NB4 (cell line): ENCODE data around the gene UBE2I.

Experiments used
- MAX ChIP-seq: IDR thresholded peaks from 2 replicates; pipeline ENCODE4 v1.6.1; 2011; ENCODE audit warnings: low read depth, low read length
- MYC ChIP-seq: IDR thresholded peaks from 2 replicates; pipeline ENCODE4 v1.6.1; 2011; ENCODE audit warnings: low read depth, low read length
- POLR2A ChIP-seq: IDR thresholded peaks from 2 replicates; pipeline ENCODE4 v1.6.1; 2011; ENCODE audit warnings: mild to moderate bottlenecking; ENCODE audit not compliant: insufficient read length; ENCODE audit errors: extremely low read depth
- TF ChIP-seq, protein P1 (sequence below): IDR thresholded peaks from one replicate; pipeline ENCODE4 v1.5.1; 2012; ENCODE audit warnings: low read depth, low read length

DNA sequence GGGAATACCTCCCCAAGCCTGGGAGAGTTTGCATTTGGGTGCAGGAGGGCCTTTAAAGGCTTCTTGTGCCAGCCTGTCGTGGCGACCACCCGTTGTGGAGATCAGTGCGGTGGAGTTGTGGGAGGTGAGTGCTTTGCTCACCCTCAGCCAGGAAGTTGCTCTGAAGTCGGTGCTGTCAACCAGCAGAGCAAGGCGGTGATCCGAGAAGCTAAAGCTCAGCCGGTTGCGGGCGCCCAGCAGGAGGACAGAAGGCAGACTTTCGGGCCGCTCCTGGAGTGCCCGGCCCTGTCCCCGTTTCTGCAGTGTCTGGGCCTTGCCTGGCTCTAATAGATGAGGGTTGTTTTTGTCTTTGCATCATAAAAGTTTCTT is 1.4 kb downstream of the UBE2I start:
- no peak for TF ChIP-seq POLR2A
- TF ChIP-seq, protein P1, sequence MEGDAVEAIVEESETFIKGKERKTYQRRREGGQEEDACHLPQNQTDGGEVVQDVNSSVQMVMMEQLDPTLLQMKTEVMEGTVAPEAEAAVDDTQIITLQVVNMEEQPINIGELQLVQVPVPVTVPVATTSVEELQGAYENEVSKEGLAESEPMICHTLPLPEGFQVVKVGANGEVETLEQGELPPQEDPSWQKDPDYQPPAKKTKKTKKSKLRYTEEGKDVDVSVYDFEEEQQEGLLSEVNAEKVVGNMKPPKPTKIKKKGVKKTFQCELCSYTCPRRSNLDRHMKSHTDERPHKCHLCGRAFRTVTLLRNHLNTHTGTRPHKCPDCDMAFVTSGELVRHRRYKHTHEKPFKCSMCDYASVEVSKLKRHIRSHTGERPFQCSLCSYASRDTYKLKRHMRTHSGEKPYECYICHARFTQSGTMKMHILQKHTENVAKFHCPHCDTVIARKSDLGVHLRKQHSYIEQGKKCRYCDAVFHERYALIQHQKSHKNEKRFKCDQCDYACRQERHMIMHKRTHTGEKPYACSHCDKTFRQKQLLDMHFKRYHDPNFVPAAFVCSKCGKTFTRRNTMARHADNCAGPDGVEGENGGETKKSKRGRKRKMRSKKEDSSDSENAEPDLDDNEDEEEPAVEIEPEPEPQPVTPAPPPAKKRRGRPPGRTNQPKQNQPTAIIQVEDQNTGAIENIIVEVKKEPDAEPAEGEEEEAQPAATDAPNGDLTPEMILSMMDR: no peak
- no peak for TF ChIP-seq MAX
- no peak for TF ChIP-seq MYC
